Prostate gland (tissue), 2 donors: Measurements from ENCODE around the gene SEZ6L.

ENCODE experiments used
- CTCF ChIP-seq, 4 experiments: fragments of 200-600 bp in 2 of 4; fragments of 450-650 bp in 2 of 4; sonication (generic) in 2 of 4; IDR thresholded peaks; 1 replicate in 3 of 4; 2 replicates in 1 of 4; pipeline ENCODE4 v1.5.1; 2016 to 2019; ENCODE audit warnings: antibody characterized with exemption in 4 of 4, mild to moderate bottlenecking in 2 of 4, moderate library complexity in 2 of 4
- POLR2A ChIP-seq: fragments of 450-650 bp; IDR thresholded peaks from one replicate; pipeline ENCODE4 v1.6.1; 2016; ENCODE audit warnings: antibody characterized with exemption, mild to moderate bottlenecking
- POLR2AphosphoS5 ChIP-seq: sonication (generic); formaldehyde crosslinking; IDR thresholded peaks from one replicate; pipeline ENCODE4 v1.6.1; 2017; ENCODE audit warnings: antibody characterized with exemption

- TF ChIP-seq POLR2A = no peak
- no peak for TF ChIP-seq CTCF (IDR thresholded peaks at IDR 0.05)
- TF ChIP-seq POLR2AphosphoS5 = no peak
These were observed 225.5 kb downstream of the SEZ6L start for GRCh38 chr22:26394777-26395176.
